GM12878 (cell line): ENCODE data around the gene ASZ1. TPM values are rescaled to one million over a fixed set of nuclear protein-coding genes. Genes with fewer than 3 reads are reported as not detected.

Experiments used
- ATAC-seq: fragments of 200-7000 bp; cut with Tn5 transposase; 3 replicates; pipeline ENCODE4 v1.9.1; 2020; ENCODE audit warnings: mild to moderate bottlenecking, moderate library complexity
- BruUV-seq: library from RNA; stranded (reverse); fragments of 400-500 nt; replicated peaks from 2 replicates; lab custom pipeline; 2021; lab: Mats Ljungman, UMichigan
- CTCF ChIA-PET: fragments of 300-600 bp; sonication (Branson Sonifier 250); formaldehyde crosslinking; extraction: SDS; loops from one replicate; lab custom pipeline; 2021; ENCODE audit warnings: inconsistent platforms; lab: Yijun Ruan, JAX
- POLR2A ChIA-PET: fragments of 350-600 bp; formaldehyde crosslinking; extraction: SDS; loops from one replicate; lab custom pipeline; 2021; ENCODE audit warnings: inconsistent platforms; lab: Charles Lee
- RAD21 ChIA-PET: fragments of 300-600 bp; sonication (Branson Sonifier 250); formaldehyde crosslinking; loops from one replicate; lab custom pipeline; 2023; ENCODE audit warnings: antibody characterized with exemption; ENCODE audit not compliant: unreplicated experiment; lab: Charles Lee
- SMC1A ChIA-PET: fragments of 300-600 bp; sonication (Branson Sonifier 250); formaldehyde crosslinking; loops from one replicate; lab custom pipeline; 2023; ENCODE audit not compliant: unreplicated experiment, uncharacterized antibody; lab: Charles Lee
- DNase-seq: peaks from one replicate; pipeline ENCODE4 v3.0.0-alpha.2; 2011; ENCODE audit warnings: low read depth, low spot score
- FAIRE-seq: peaks from 3 replicates; lab custom pipeline; 2011; peaks lifted over from hg19 to GRCh38; lab: Jason Lieb, UNC
- H2AFZ ChIP-seq: 2 replicates; pipeline ENCODE4 v1.6.0; 2011; ENCODE audit warnings: low read depth, low read length, control low read depth; ENCODE audit not compliant: control insufficient read depth
- H3K27ac ChIP-seq: 2 replicates; pipeline ENCODE4 v1.5.1; 2011; ENCODE audit warnings: control low read depth; ENCODE audit not compliant: control insufficient read depth, insufficient read depth
- H3K27me3 ChIP-seq, 2 experiments: replicated peaks in 1 of 2; 2 replicates each; pipeline versions ENCODE4 v1.6.0 to v1.6.1; 2011; ENCODE audit warnings: low read length in 1 of 2; ENCODE audit not compliant: control insufficient read depth in 2 of 2, insufficient read depth in 2 of 2
- H3K36me3 ChIP-seq, 2 experiments: 2 replicates each; pipeline ENCODE4 v1.5.1; 2011; ENCODE audit warnings: low read length in 1 of 2; ENCODE audit not compliant: control insufficient read depth in 2 of 2, insufficient read depth in 2 of 2
- H3K4me1 ChIP-seq: 2 replicates; pipeline ENCODE4 v1.6.1; 2011; ENCODE audit warnings: mild to moderate bottlenecking, low read length, moderate library complexity, mixed read lengths; ENCODE audit not compliant: control insufficient read depth, insufficient read depth
- H3K4me2 ChIP-seq: 2 replicates; pipeline ENCODE4 v1.6.0; 2011; ENCODE audit warnings: control low read depth; ENCODE audit not compliant: control insufficient read depth, insufficient read depth
- H3K4me3 ChIP-seq: fragments of 200-600 bp; sonication (generic); 2 replicates; pipeline ENCODE4 v1.5.1; 2016
- H3K79me2 ChIP-seq: 2 replicates; pipeline ENCODE4 v1.6.0; 2011; ENCODE audit warnings: low read length; ENCODE audit not compliant: control insufficient read depth, insufficient read depth
- H3K9ac ChIP-seq: 2 replicates; pipeline ENCODE4 v1.8.0; 2011; ENCODE audit warnings: low read length, control low read depth, mixed read lengths; ENCODE audit not compliant: control insufficient read depth, insufficient read depth
- H3K9me3 ChIP-seq: replicated peaks from 3 replicates; pipeline ENCODE4 v1.5.1; 2011; ENCODE audit warnings: mild to moderate bottlenecking, low read length; ENCODE audit not compliant: control insufficient read depth, insufficient read depth
- H4K20me1 ChIP-seq: 2 replicates; pipeline ENCODE4 v1.6.0; 2011; ENCODE audit not compliant: control insufficient read depth, insufficient read depth
- CHD4 ChIP-seq: fragments of 200-600 bp; sonication (generic); IDR thresholded peaks from 2 replicates; pipeline ENCODE4 v1.6.1; 2016; ENCODE audit warnings: mild to moderate bottlenecking
- RAD21 ChIP-seq: IDR thresholded peaks from 2 replicates; pipeline ENCODE4 v1.6.1; 2011; ENCODE audit warnings: mild to moderate bottlenecking, low read depth, low read length, moderate library complexity; ENCODE audit not compliant: insufficient read depth
- RELB ChIP-seq: fragments of 450-650 bp; IDR thresholded peaks from 2 replicates; pipeline ENCODE4 v1.6.1; 2017; ENCODE audit warnings: low read depth, mild to moderate bottlenecking, moderate library complexity
- SMC3 ChIP-seq: IDR thresholded peaks from 2 replicates; pipeline ENCODE4 v1.6.1; 2011; ENCODE audit warnings: low read length, improper control_type of control experiment, borderline replicate concordance
- in situ Hi-C: fragments of 300-500 bp; cut with MboI; formaldehyde crosslinking; loops from 9 replicates; pipeline ENCODE4 v1.14.3; 2018; ENCODE audit warnings: mixed read lengths
- intact Hi-C: fragments of 100-400 bp; cut with micrococcal nuclease; formaldehyde crosslinking; loops from one replicate; pipeline ENCODE4 v1.14.2; 2022; ENCODE audit not compliant: unreplicated experiment
- polyA plus RNA-seq, 11 experiments: library from polyadenylated mRNA; depleted of rRNA in 4 of 11; unstranded in 6 of 11; stranded (reverse) in 5 of 11; fragments of >200 nt; fragmentation: Nextera tagmentation in 4 of 11; fragmentation: Illumina TruSeq in 1 of 11; extraction: Ambion mirVana in 4 of 11; extraction: Trizol in 1 of 11; gene quantifications; 1 replicate in 1 of 11; 2 replicates in 10 of 11; pipeline versions ENCODE4 v1.2.1 to v1.2.3, GENCODE V29; 2011 to 2016; ENCODE audit warnings: inconsistent platforms in 2 of 11, missing spikeins in 2 of 11, low read depth in 1 of 11
- total RNA-seq, 4 experiments: library from RNA; depleted of rRNA in 3 of 4; stranded (reverse); fragments of >200 nt in 3 of 4; fragmentation: Illumina TruSeq in 1 of 4; extraction: Trizol in 1 of 4; gene quantifications; 2 replicates each; pipeline versions ENCODE4 v1.2.1 to v1.2.3, GENCODE V29; 2013 to 2021
- TF ChIP-seq, protein P1 (sequence below), 3 experiments: IDR thresholded peaks in 2 of 3; conservative IDR thresholded peaks in 1 of 3; 2 replicates each; pipeline ENCODE4 v1.5.1; 2011; ENCODE audit warnings: low read depth in 3 of 3, low read length in 3 of 3, mild to moderate bottlenecking in 3 of 3, control low read depth in 2 of 3, moderate library complexity in 2 of 3, inconsistent platforms in 1 of 3, mixed read lengths in 1 of 3; ENCODE audit not compliant: control insufficient read depth in 2 of 3, insufficient read depth in 1 of 3; ENCODE audit errors: extremely low read depth in 1 of 3

The ASZ1 gene
- total and polyA plus RNA-seq, 10 of the 15 experiments (the other 5 are each of a cell fraction or from before 2014, with no cell fraction given) = 0.04 to 0.09 (median 0.06) TPM; not detected in 5

GRCh38 chr7:117381362-117381761 lies 45.9 kb downstream of the ASZ1 start:
- Histone ChIP-seq H3K4me2 (no peak overlapping the region), H3K27me3 (no peaks in the 10 kb centered on the region), H3K27ac (no peak overlapping the region), H2AFZ (no peak overlapping the region), H3K79me2 (no peaks in the 10 kb centered on the region), H3K9me3 (no peaks in the 10 kb centered on the region; the same call in 2 of the 3 replicates), H3K4me1 (no peaks in the 10 kb centered on the region), H4K20me1 (no peaks in the 10 kb centered on the region), H3K36me3 (no peaks in the 10 kb centered on the region), H3K9ac (no peak overlapping the region), H3K4me3 (no peak overlapping the region)
- FAIRE-seq (no peak), DNase-seq (no peak), ATAC-seq (peak; percentile 78)
- CTCF ChIA-PET = interaction anchor here (0.8 to 2.0 kb wide), 10 partner anchors 33 to 255 kb away, joined by 3 to 10 read pairs (median 4); partner anchors contain the start of gene WNT2
- POLR2A ChIA-PET = interaction anchor here (1.0 kb wide), 1 partner anchor 33 kb away, joined by 4 read pairs; no protein-coding TSS in a partner anchor
- RAD21 ChIA-PET = interaction anchor here (1.0 to 5.3 kb wide), 12 partner anchors 17 to 169 kb away, joined by 3 to 36 read pairs (median 3); no protein-coding TSS in a partner anchor
- TF ChIP-seq RELB = no peak
- no peak for TF ChIP-seq CHD4
- TF ChIP-seq RAD21 = peak; percentile 49
- TF ChIP-seq, protein P1, sequence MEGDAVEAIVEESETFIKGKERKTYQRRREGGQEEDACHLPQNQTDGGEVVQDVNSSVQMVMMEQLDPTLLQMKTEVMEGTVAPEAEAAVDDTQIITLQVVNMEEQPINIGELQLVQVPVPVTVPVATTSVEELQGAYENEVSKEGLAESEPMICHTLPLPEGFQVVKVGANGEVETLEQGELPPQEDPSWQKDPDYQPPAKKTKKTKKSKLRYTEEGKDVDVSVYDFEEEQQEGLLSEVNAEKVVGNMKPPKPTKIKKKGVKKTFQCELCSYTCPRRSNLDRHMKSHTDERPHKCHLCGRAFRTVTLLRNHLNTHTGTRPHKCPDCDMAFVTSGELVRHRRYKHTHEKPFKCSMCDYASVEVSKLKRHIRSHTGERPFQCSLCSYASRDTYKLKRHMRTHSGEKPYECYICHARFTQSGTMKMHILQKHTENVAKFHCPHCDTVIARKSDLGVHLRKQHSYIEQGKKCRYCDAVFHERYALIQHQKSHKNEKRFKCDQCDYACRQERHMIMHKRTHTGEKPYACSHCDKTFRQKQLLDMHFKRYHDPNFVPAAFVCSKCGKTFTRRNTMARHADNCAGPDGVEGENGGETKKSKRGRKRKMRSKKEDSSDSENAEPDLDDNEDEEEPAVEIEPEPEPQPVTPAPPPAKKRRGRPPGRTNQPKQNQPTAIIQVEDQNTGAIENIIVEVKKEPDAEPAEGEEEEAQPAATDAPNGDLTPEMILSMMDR (IDR thresholded peaks at IDR 0.05 in 2 of 3, conservative IDR thresholded peaks at IDR 0.05 in 1 of 3; ENCODE audit: control insufficient read depth in 2 of 3, extremely low read depth in 1 of 3, insufficient read depth in 1 of 3, low read depth in 3 of 3, low read length in 3 of 3) = peak in 2 of 3 experiments; percentile 12 to 47; a peak in 3 of 6 replicates
- peak; percentile 26; the same call in 1 of the 2 replicates for TF ChIP-seq SMC3
- in situ Hi-C loops = no loop called here
- intact Hi-C loops = loop anchor here (5.0 kb wide), 1 partner anchor 34 kb away; no protein-coding TSS in a partner anchor
- BruUV-seq = no TSS peak
- SMC1A ChIA-PET = interaction anchor here (0.7 to 5.2 kb wide), 13 partner anchors 10 to 335 kb away, joined by 3 to 33 read pairs (median 5); no protein-coding TSS in a partner anchor
